Epithelial cell of esophagus (primary cell): Measurements from ENCODE around the gene GPBP1.

Source experiments
- DNase-seq: peaks from one replicate; pipeline ENCODE4 v3.0.0; 2010; ENCODE audit warnings: low read depth
- H3K4me3 ChIP-seq: 2 replicates; pipeline ENCODE4 v1.5.1; 2011; ENCODE audit warnings: mild to moderate bottlenecking, low read length, control low read depth
- CTCF ChIP-seq: IDR thresholded peaks from 2 replicates; pipeline ENCODE4 v1.5.1; 2011; ENCODE audit warnings: low read depth, mild to moderate bottlenecking, low read length, control low read depth, inconsistent platforms; ENCODE audit not compliant: insufficient read depth; ENCODE audit errors: missing control alignments

The GPBP1 gene

GRCh38 chr5:57211039-57211438 is 37.2 kb downstream of the GPBP1 start:
- no peak overlapping the region for H3K4me3 ChIP-seq
- no peak for TF ChIP-seq CTCF
- DNase-seq = no peak

GRCh38 chr5:57215629-57216195 is 41.9 kb downstream of the GPBP1 start:
- peak; percentile 67 for DNase-seq
- H3K4me3 ChIP-seq = no peak overlapping the region
- no peak for TF ChIP-seq CTCF

- peak; percentile 80 for DNase-seq
- no peak overlapping the region for H3K4me3 ChIP-seq
- no peak for TF ChIP-seq CTCF
Measured at GRCh38 chr5:57216714-57217113, 42.9 kb downstream of the GPBP1 start.

GRCh38 chr5:57219386-57219785 is 45.5 kb downstream of the GPBP1 start:
- no peak for DNase-seq
- TF ChIP-seq CTCF = no peak
- H3K4me3 ChIP-seq = no peak overlapping the region

- peak; percentile 73 for DNase-seq
- H3K4me3 ChIP-seq = no peak overlapping the region
- peak; percentile 68 for TF ChIP-seq CTCF
Measured at GRCh38 chr5:57221049-57221568, 47.2 kb downstream of the GPBP1 start.

- TF ChIP-seq CTCF = no peak
- no peak for DNase-seq
- H3K4me3 ChIP-seq = no peak overlapping the region
Measured at GRCh38 chr5:57225553-57225952, 51.7 kb downstream of the GPBP1 start.

- no peak for TF ChIP-seq CTCF
- no peak for DNase-seq
- no peak overlapping the region for H3K4me3 ChIP-seq
Measured at GRCh38 chr5:57229313-57229712, 55.5 kb downstream of the GPBP1 start.
